ENCODE measurements around the gene RERG. TPM values are rescaled to one million over a fixed set of nuclear protein-coding genes. Genes with fewer than 3 reads are reported as not detected.

RERG gene
- polyA plus RNA-seq, 1 experiment, result not detected

DNA sequence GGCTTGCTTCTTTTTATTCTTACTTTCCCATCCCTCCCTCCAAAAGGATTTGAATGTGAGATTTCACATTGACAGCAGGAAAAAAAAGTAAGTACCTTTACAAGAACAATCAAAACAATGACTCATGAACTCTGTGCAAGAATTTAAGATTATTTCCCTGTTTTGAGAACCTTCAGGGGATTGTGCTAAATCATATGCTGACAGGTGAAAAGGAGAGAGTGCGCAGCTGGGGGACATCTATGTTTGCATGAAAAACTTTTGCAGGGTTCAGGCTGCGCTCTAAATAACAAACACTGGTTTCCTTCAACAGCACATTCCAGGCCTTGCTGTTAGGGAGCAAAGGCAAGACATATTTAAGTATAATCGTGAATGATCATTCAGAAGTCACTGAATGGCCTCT, 27.3 kb downstream of the RERG start:
- CTCF ChIA-PET, result no interaction called here

DNA sequence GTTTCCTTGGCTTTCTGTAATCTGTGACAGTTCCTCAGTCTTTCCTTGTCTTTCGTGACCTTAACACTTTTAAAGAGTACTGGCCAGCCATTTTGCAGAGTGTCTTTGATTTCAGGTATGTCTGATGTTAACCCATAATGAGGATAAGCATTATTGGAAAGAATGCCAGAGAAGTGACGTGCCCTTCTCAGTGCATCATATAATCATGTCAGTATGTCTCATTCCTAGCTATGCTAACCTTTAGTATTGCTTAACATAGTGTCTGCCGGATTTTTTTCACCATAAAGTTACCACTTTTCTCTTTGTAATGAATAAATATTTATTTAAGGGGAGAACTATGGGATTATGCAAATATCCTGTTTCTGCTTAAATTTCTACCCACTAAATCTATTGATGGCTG, 28.5 kb downstream of the RERG start:
- H3K36me3 ChIP-seq (ENCODE audit: control insufficient read depth, insufficient read depth, low read length), result no peaks in the 10 kb centered on the region
- ChIA-PET POLR2A (no interaction called here), CTCF (interaction anchor here (2.1 kb wide), 1 partner anchor 28 kb away, joined by 5 read pairs; the partner anchor contains the start of gene RERG)
- DNase-seq (ENCODE audit: low read depth), result no peak
- H3K27me3 ChIP-seq (ENCODE audit: control insufficient read depth, insufficient read depth, low read length), result no peaks in the 10 kb centered on the region
- TF ChIP-seq, protein P1, sequence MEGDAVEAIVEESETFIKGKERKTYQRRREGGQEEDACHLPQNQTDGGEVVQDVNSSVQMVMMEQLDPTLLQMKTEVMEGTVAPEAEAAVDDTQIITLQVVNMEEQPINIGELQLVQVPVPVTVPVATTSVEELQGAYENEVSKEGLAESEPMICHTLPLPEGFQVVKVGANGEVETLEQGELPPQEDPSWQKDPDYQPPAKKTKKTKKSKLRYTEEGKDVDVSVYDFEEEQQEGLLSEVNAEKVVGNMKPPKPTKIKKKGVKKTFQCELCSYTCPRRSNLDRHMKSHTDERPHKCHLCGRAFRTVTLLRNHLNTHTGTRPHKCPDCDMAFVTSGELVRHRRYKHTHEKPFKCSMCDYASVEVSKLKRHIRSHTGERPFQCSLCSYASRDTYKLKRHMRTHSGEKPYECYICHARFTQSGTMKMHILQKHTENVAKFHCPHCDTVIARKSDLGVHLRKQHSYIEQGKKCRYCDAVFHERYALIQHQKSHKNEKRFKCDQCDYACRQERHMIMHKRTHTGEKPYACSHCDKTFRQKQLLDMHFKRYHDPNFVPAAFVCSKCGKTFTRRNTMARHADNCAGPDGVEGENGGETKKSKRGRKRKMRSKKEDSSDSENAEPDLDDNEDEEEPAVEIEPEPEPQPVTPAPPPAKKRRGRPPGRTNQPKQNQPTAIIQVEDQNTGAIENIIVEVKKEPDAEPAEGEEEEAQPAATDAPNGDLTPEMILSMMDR (IDR thresholded peaks at IDR 0.05; ENCODE audit: insufficient read depth, low read depth, low read length), result no peak
- H3K4me3 ChIP-seq (ENCODE audit: low read depth, low read length), result no peak overlapping the region

More for the DNA sequence above, 27.3 kb downstream of the RERG start:
- POLR2A ChIA-PET, result no interaction called here
- TF ChIP-seq, protein P1 (IDR thresholded peaks at IDR 0.05; ENCODE audit: insufficient read depth, low read depth, low read length), result no peak
- DNase-seq (ENCODE audit: low read depth), result no peak
- Histone ChIP-seq H3K36me3 (ENCODE audit: control insufficient read depth, insufficient read depth, low read length) (no peaks in the 10 kb centered on the region), H3K27me3 (ENCODE audit: control insufficient read depth, insufficient read depth, low read length) (no peaks in the 10 kb centered on the region), H3K4me3 (ENCODE audit: low read depth, low read length) (no peak overlapping the region)

- Histone ChIP-seq H3K4me3 (ENCODE audit: low read depth, low read length) (no peak overlapping the region), H3K36me3 (ENCODE audit: control insufficient read depth, insufficient read depth, low read length) (no peaks in the 10 kb centered on the region), H3K27me3 (ENCODE audit: control insufficient read depth, insufficient read depth, low read length) (no peaks in the 10 kb centered on the region)
- CTCF ChIA-PET, result no interaction called here
- DNase-seq (ENCODE audit: low read depth), result no peak
- POLR2A ChIA-PET, result no interaction called here
- TF ChIP-seq, protein P1 (IDR thresholded peaks at IDR 0.05; ENCODE audit: insufficient read depth, low read depth, low read length), result no peak
These were observed 33.1 kb downstream of the RERG start for GRCh38 chr12:15188127-15188526.

- no peak overlapping the region for H3K4me3 ChIP-seq (ENCODE audit: low read depth, low read length)
- TF ChIP-seq, protein P1 (IDR thresholded peaks at IDR 0.05; ENCODE audit: insufficient read depth, low read depth, low read length), result no peak
- no peak for DNase-seq (ENCODE audit: low read depth)
- H3K27me3 ChIP-seq (ENCODE audit: control insufficient read depth, insufficient read depth, low read length), result no peaks in the 10 kb centered on the region
- H3K36me3 ChIP-seq (ENCODE audit: control insufficient read depth, insufficient read depth, low read length), result no peaks in the 10 kb centered on the region
- ChIA-PET POLR2A (no interaction called here), CTCF (no interaction called here)
These were observed 34.6 kb downstream of the RERG start for GRCh38 chr12:15186597-15186996.

- CTCF ChIA-PET, result interaction anchor here (0.6 kb wide), 1 partner anchor 279 kb away, joined by 3 read pairs; no protein-coding TSS in a partner anchor
These were observed 36.7 kb downstream of the RERG start for GRCh38 chr12:15184484-15184883.

More at GRCh38 chr12:15184484-15184883, 36.7 kb downstream of the RERG start:
- POLR2A ChIA-PET, result no interaction called here
- TF ChIP-seq, protein P1 (IDR thresholded peaks at IDR 0.05; ENCODE audit: insufficient read depth, low read depth, low read length), result no peak
- Histone ChIP-seq H3K4me3 (ENCODE audit: low read depth, low read length) (no peak overlapping the region), H3K27me3 (ENCODE audit: control insufficient read depth, insufficient read depth, low read length) (no peaks in the 10 kb centered on the region), H3K36me3 (ENCODE audit: control insufficient read depth, insufficient read depth, low read length) (no peaks in the 10 kb centered on the region)
- no peak for DNase-seq (ENCODE audit: low read depth)
